Measurements from ENCODE around the gene TM6SF1. TPM values are rescaled to one million over a fixed set of nuclear protein-coding genes. Genes with fewer than 3 reads are reported as not detected.
A peak's percentile ranks its signal among the peaks of the same experiment; 100 is the strongest.

TM6SF1 gene
- total RNA-seq, 1 experiment from 2014 or later = 0.69 TPM

DNA sequence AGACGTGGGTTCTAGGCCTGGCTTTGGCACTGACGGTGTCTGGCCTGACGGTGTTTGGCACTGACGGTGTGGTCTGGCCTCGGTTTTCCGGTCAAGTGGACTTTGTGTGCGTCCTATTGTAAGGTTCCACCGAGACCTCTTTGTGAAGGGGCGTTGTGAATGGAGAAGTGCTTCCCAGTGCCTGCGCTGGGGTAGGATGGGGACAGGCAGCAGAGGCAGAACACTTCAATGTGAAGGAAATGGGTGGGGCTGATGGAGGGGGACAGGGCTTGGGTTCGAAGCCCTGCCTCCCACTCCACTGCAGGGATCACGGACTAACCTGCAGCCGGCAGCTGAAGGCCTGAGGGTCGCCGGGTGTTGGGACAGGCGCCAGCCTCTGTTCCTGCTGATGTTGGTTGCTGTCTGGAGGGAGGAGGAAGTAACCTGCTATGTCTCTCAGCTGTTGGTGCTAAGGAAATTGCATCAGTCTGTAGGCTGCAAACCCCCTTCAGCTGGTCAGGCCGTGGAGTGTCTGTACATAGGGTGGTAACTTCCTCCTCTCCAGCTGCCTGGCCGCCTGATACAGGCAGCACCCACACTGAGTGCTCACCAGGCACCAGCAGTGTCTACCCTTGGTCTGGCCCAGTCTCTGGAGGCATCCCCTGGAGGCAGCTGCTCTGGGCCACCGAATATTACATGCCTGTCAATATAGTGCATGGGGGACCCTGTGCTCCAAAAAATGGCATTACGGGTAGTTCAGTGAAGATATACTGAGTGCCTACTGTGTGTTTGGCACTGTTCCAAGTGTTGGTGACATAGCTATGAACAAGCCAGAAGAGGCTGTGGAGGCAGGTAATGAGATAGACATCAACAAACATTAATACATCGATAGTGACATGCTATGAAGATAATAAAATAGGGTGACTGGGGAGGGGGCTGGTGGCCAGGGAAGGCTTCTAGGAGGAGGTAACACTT is 1.1 kb downstream of the TM6SF1 start:
- H3K27me3 ChIP-seq (ENCODE audit: control insufficient read depth, insufficient read depth, low read length) = no peaks in the 10 kb centered on the region
- intact Hi-C loops (cut with micrococcal nuclease; ENCODE audit: unreplicated experiment) (no loop called here), in situ Hi-C loops (cut with HindIII; ENCODE audit: low pct_unique_long_range_greater_than_20kb, low sequenced_read_pairs) (no loop called here)
- no peak for DNase-seq (ENCODE audit: low read depth, low spot score)
- ChIA-PET POLR2A (no interaction called here), CTCF (interaction anchor here (0.7 kb wide), 1 partner anchor 53 kb away, joined by 3 read pairs; no protein-coding TSS in a partner anchor)
- H3K4me3 ChIP-seq (ENCODE audit: low read depth in 2 of 2, low read length in 2 of 2) = no peak overlapping the region
- TF ChIP-seq, protein P1, sequence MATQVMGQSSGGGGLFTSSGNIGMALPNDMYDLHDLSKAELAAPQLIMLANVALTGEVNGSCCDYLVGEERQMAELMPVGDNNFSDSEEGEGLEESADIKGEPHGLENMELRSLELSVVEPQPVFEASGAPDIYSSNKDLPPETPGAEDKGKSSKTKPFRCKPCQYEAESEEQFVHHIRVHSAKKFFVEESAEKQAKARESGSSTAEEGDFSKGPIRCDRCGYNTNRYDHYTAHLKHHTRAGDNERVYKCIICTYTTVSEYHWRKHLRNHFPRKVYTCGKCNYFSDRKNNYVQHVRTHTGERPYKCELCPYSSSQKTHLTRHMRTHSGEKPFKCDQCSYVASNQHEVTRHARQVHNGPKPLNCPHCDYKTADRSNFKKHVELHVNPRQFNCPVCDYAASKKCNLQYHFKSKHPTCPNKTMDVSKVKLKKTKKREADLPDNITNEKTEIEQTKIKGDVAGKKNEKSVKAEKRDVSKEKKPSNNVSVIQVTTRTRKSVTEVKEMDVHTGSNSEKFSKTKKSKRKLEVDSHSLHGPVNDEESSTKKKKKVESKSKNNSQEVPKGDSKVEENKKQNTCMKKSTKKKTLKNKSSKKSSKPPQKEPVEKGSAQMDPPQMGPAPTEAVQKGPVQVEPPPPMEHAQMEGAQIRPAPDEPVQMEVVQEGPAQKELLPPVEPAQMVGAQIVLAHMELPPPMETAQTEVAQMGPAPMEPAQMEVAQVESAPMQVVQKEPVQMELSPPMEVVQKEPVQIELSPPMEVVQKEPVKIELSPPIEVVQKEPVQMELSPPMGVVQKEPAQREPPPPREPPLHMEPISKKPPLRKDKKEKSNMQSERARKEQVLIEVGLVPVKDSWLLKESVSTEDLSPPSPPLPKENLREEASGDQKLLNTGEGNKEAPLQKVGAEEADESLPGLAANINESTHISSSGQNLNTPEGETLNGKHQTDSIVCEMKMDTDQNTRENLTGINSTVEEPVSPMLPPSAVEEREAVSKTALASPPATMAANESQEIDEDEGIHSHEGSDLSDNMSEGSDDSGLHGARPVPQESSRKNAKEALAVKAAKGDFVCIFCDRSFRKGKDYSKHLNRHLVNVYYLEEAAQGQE (IDR thresholded peaks at IDR 0.05; ENCODE audit: insufficient read depth in 1 of 2, low read depth in 2 of 2, low read length in 1 of 2) = no peak
- TF ChIP-seq, protein P2, sequence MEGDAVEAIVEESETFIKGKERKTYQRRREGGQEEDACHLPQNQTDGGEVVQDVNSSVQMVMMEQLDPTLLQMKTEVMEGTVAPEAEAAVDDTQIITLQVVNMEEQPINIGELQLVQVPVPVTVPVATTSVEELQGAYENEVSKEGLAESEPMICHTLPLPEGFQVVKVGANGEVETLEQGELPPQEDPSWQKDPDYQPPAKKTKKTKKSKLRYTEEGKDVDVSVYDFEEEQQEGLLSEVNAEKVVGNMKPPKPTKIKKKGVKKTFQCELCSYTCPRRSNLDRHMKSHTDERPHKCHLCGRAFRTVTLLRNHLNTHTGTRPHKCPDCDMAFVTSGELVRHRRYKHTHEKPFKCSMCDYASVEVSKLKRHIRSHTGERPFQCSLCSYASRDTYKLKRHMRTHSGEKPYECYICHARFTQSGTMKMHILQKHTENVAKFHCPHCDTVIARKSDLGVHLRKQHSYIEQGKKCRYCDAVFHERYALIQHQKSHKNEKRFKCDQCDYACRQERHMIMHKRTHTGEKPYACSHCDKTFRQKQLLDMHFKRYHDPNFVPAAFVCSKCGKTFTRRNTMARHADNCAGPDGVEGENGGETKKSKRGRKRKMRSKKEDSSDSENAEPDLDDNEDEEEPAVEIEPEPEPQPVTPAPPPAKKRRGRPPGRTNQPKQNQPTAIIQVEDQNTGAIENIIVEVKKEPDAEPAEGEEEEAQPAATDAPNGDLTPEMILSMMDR (IDR thresholded peaks at IDR 0.05) = no peak
- TF ChIP-seq SIN3A (IDR thresholded peaks at IDR 0.05; ENCODE audit: borderline replicate concordance, insufficient read depth, low read depth, low read length) (no peak), POLR2AphosphoS5 (IDR thresholded peaks at IDR 0.05; ENCODE audit: low read depth, low read length) (no peak), TCF7L2 (IDR thresholded peaks at IDR 0.05; ENCODE audit: low read depth, low read length) (no peak)
- H3K4me1 ChIP-seq (ENCODE audit: control insufficient read depth, insufficient read depth, low read length) = no peaks in the 10 kb centered on the region
- ATAC-seq = peak; percentile 46
- H3K36me3 ChIP-seq (ENCODE audit: control insufficient read depth, insufficient read depth, low read length) = no peaks in the 10 kb centered on the region
- BruUV-seq (replicated peaks) = no TSS peak
- H3K27ac ChIP-seq (ENCODE audit: low read length) = no peak overlapping the region
- no peaks in the 10 kb centered on the region for H3K9me3 ChIP-seq (ENCODE audit: control insufficient read depth, insufficient read depth, low read depth, low read length)

DNA sequence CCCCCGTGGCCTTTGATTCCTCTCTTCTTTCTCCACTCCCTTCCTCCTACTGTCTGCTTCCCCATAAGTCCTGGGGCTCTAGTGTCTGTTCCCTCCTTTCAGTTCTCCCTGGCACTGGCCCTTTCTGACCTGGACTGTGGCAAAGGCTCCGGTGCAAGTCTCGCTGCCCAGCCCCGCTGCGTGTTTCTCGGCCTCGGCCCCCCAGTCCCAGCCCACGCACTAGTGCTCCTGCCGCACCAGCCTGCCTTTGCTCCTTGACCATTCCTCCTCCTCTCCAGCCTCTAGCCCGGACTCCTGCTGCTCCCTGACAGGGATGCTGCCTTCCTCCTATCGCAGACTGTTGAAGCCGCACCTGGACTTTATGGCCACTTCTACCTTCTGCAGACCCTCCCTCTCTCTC is 2.1 kb downstream of the TM6SF1 start:
- CTCF ChIA-PET = no interaction called here
- H3K4me3 ChIP-seq (ENCODE audit: low read depth in 2 of 2, low read length in 2 of 2) = no peak overlapping the region

More for the DNA sequence above, 2.1 kb downstream of the TM6SF1 start:
- TF ChIP-seq TCF7L2 (IDR thresholded peaks at IDR 0.05; ENCODE audit: low read depth, low read length) (no peak), POLR2AphosphoS5 (IDR thresholded peaks at IDR 0.05; ENCODE audit: low read depth, low read length) (no peak), SIN3A (IDR thresholded peaks at IDR 0.05; ENCODE audit: borderline replicate concordance, insufficient read depth, low read depth, low read length) (no peak)
- TF ChIP-seq, protein P2 (IDR thresholded peaks at IDR 0.05) = no peak
- TF ChIP-seq, protein P1 (IDR thresholded peaks at IDR 0.05; ENCODE audit: insufficient read depth in 1 of 2, low read depth in 2 of 2, low read length in 1 of 2) = no peak
- ATAC-seq = no peak; the same call in 1 of the 2 replicates
- no peak for DNase-seq (ENCODE audit: low read depth, low spot score)
- intact Hi-C loops (cut with micrococcal nuclease; ENCODE audit: unreplicated experiment) (no loop called here), in situ Hi-C loops (cut with HindIII; ENCODE audit: low pct_unique_long_range_greater_than_20kb, low sequenced_read_pairs) (no loop called here)
- Histone ChIP-seq H3K36me3 (ENCODE audit: control insufficient read depth, insufficient read depth, low read length) (no peaks in the 10 kb centered on the region), H3K9me3 (ENCODE audit: control insufficient read depth, insufficient read depth, low read depth, low read length) (no peaks in the 10 kb centered on the region), H3K27ac (ENCODE audit: low read length) (no peak overlapping the region), H3K4me1 (ENCODE audit: control insufficient read depth, insufficient read depth, low read length) (no peaks in the 10 kb centered on the region), H3K27me3 (ENCODE audit: control insufficient read depth, insufficient read depth, low read length) (no peaks in the 10 kb centered on the region)
- BruUV-seq (replicated peaks) = no TSS peak
- POLR2A ChIA-PET = no interaction called here

Measured in Panc1 (cell line).